HG03442 (cell line): ENCODE measurements around the gene DENND2C.
A peak's percentile ranks its signal among the peaks of the same experiment; 100 is the strongest.
"Not testable (repeated sequence)": the region's sequence is repeated elsewhere in the genome, so short reads cannot be mapped to it uniquely, and the experiment has no call there.

ENCODE experiments used
- ATAC-seq: cut with Tn5 transposase; IDR thresholded peaks from one replicate; pipeline ENCODE4 v1.9.1; 2021; ENCODE audit warnings: mild to moderate bottlenecking, moderate library complexity; ENCODE audit not compliant: unreplicated experiment

DENND2C gene

GRCh38 chr1:114607223-114607622, 62.6 kb downstream of the DENND2C start:
- ATAC-seq, result no peak

- ATAC-seq, result no peak
These were observed 71.9 kb downstream of the DENND2C start for GRCh38 chr1:114597949-114598348.

GRCh38 chr1:114595602-114596001, 74.2 kb downstream of the DENND2C start:
- no peak for ATAC-seq

- no peak for ATAC-seq
These were observed 75.8 kb downstream of the DENND2C start for GRCh38 chr1:114594046-114594445.

GRCh38 chr1:114589122-114589521, 80.7 kb downstream of the DENND2C start:
- no peak for ATAC-seq

GRCh38 chr1:114588196-114588689, 81.6 kb downstream of the DENND2C start:
- ATAC-seq, result no peak

- ATAC-seq, result no peak
These were observed 82.5 kb downstream of the DENND2C start for GRCh38 chr1:114587203-114587991.

- no peak for ATAC-seq
These were observed 83.3 kb downstream of the DENND2C start for GRCh38 chr1:114586513-114587047.

GRCh38 chr1:114585231-114585630, 84.6 kb downstream of the DENND2C start:
- ATAC-seq, result no peak

- peak; percentile 99 for ATAC-seq
These were observed 88.2 kb downstream of the DENND2C start, which contains the start of gene BCAS2 for GRCh38 chr1:114581335-114582287. Gene BCAS2 (minus strand): TSS chr1:114581615. CDS start chr1:114581591, 24 bp downstream.

GRCh38 chr1:114574365-114574764, 95.5 kb downstream of the DENND2C start:
- ATAC-seq, result no peak

- ATAC-seq, result no peak
These were observed 105.7 kb downstream of the DENND2C start for GRCh38 chr1:114564141-114564540.

GRCh38 chr1:114562978-114563510, 106.8 kb downstream of the DENND2C start:
- ATAC-seq, result not testable (repeated sequence)

GRCh38 chr1:114561333-114561732, 108.5 kb downstream of the DENND2C start:
- no peak for ATAC-seq

GRCh38 chr1:114559356-114559755, 110.5 kb downstream of the DENND2C start:
- ATAC-seq, result no peak

GRCh38 chr1:114558544-114558943, 111.3 kb downstream of the DENND2C start:
- ATAC-seq, result no peak

- ATAC-seq, result no peak
These were observed 115.3 kb downstream of the DENND2C start for GRCh38 chr1:114554577-114554976.

GRCh38 chr1:114552106-114552639, 117.7 kb downstream of the DENND2C start:
- ATAC-seq, result no peak

- no peak for ATAC-seq
These were observed 118.4 kb downstream of the DENND2C start for GRCh38 chr1:114551400-114551799.

GRCh38 chr1:114550336-114550735, 119.5 kb downstream of the DENND2C start:
- ATAC-seq, result no peak

GRCh38 chr1:114549137-114549536, 120.7 kb downstream of the DENND2C start:
- ATAC-seq, result no peak
